ENCODE measurements around the gene LRRC71.
"Not testable (repeated sequence)": the region's sequence is repeated elsewhere in the genome, so short reads cannot be mapped to it uniquely, and the experiment has no call there.

DNA sequence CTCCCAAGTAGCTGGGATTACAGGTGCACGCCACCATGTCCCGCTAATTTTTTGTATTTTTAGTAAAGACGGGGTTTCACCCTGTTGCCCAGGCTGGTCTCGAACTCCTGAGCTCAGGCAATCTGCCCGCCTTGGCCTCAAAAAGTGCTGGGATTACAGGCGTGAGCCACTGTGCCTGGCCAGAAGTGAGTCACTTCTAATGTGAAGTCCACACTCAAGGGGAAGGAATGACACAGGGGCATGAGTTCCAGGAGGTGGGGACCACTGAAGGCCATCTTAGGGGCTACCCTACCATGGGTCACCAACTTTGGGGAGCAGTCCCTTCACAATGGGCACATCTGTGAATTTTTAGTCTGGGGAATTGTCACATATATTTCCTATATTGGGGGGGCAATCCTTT lies 6.3 kb downstream of the LRRC71 start:
- TF ChIP-seq CTCF (IDR thresholded peaks at IDR 0.05; ENCODE audit: borderline replicate concordance, extremely low read depth, low read length, poor library complexity, severe bottlenecking); EZH2 (IDR thresholded peaks at IDR 0.05; ENCODE audit: borderline replicate concordance, low read depth, low read length, severe bottlenecking): not testable (repeated sequence)
